GM12875 (cell line): ENCODE results near the gene PKD1.
A peak's percentile ranks its signal among the peaks of the same experiment; 100 is the strongest.

Experiments used
- H3K4me3 ChIP-seq: one replicate; pipeline ENCODE4 v1.5.1; 2011; ENCODE audit warnings: low read depth, low read length, control low read depth
- TF ChIP-seq, protein P1 (sequence below): IDR thresholded peaks from 2 replicates; pipeline ENCODE4 v1.5.1; 2011; ENCODE audit warnings: low read depth, mild to moderate bottlenecking, control low read depth, inconsistent platforms, low read length, moderate library complexity, borderline replicate concordance; ENCODE audit not compliant: insufficient read depth

Gene PKD1

GRCh38 chr16:2150418-2151187 is 14.9 kb upstream of the PKD1 start:
- no peak overlapping the region for H3K4me3 ChIP-seq
- TF ChIP-seq, protein P1, sequence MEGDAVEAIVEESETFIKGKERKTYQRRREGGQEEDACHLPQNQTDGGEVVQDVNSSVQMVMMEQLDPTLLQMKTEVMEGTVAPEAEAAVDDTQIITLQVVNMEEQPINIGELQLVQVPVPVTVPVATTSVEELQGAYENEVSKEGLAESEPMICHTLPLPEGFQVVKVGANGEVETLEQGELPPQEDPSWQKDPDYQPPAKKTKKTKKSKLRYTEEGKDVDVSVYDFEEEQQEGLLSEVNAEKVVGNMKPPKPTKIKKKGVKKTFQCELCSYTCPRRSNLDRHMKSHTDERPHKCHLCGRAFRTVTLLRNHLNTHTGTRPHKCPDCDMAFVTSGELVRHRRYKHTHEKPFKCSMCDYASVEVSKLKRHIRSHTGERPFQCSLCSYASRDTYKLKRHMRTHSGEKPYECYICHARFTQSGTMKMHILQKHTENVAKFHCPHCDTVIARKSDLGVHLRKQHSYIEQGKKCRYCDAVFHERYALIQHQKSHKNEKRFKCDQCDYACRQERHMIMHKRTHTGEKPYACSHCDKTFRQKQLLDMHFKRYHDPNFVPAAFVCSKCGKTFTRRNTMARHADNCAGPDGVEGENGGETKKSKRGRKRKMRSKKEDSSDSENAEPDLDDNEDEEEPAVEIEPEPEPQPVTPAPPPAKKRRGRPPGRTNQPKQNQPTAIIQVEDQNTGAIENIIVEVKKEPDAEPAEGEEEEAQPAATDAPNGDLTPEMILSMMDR = no peak

DNA sequence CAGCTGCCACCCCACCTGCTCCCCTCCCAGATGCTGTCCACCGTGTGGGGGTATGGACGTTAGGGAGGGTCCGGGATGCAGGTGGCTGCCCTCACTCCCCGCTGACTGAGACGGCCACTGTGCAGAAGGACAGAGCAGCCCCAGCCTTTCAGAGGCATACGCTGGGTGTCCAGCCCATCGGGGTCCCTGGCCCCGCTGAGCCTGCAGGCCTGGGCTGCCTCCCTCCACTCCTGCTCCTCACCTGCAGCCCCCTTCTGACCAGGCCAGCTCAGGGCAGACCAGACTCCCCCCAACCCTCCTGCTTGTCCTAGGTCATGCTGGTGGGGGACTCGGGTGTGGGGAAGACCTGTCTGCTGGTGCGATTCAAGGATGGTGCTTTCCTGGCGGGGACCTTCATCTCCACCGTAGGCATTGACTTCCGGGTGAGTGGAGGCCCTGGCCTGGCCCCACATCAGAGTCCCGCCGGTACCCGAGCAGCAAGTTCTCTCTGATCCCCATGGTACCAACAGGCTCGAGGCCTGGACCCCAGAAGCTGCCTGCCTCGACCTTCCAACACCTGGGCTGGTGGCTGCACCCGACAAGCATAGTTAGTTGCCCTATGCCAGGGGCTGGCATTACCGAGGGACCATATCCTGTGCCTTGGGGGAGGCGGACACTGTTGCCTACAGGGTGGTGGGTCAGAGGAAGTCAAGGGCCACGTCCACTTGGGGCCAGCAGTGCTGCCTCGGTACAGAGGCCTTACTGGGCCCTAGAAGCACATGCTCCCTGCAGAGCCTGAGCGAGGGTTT is 14.1 kb upstream of the PKD1 start:
- TF ChIP-seq, protein P1 = no peak
- H3K4me3 ChIP-seq = no peak overlapping the region

DNA sequence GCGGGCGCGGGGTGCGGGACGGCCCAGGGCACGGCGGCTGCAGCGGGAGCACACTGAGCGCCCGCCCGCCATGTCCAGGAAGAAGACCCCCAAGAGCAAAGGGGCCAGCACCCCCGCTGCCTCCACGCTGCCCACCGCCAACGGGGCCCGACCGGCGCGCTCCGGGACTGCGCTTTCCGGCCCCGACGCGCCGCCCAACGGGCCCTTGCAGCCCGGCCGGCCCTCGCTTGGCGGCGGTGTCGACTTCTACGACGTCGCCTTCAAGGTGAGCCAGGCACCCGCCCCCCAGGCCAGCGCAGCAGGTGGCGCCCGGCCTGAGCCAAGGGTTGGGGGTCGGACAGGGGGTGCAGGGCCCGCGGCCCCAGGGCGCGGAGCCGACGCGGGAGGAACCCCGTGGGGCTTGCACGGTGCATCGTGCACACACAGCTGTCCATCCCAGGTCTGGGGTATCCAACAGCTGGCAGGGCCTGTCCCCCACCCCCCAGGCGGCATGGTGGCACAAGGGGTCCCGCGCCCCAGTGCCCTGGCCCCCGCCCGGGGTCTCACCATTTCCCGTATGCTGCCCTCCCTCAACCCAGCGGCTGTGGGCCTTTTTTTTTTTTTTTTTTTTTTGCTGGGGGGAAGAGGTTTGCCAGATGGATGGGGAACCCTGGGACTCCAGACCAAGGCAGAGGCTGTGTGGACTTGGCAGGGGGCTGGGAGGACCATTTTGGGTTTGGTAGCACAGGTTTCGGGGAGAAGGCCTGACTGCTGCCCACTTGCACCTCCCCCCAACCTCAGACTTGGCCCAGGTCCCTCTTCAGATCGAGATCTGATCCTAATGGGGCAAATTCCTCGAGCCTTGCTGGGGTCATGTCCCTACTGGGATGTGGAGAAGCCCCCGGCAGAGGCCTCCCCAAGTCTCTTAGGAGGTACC is 13.3 kb upstream of the PKD1 start:
- TF ChIP-seq, protein P1 = 0 out of 2 replicates have a peak, but pooled peaks have one; percentile 6
- peak overlapping the region; percentile 24 for H3K4me3 ChIP-seq

DNA sequence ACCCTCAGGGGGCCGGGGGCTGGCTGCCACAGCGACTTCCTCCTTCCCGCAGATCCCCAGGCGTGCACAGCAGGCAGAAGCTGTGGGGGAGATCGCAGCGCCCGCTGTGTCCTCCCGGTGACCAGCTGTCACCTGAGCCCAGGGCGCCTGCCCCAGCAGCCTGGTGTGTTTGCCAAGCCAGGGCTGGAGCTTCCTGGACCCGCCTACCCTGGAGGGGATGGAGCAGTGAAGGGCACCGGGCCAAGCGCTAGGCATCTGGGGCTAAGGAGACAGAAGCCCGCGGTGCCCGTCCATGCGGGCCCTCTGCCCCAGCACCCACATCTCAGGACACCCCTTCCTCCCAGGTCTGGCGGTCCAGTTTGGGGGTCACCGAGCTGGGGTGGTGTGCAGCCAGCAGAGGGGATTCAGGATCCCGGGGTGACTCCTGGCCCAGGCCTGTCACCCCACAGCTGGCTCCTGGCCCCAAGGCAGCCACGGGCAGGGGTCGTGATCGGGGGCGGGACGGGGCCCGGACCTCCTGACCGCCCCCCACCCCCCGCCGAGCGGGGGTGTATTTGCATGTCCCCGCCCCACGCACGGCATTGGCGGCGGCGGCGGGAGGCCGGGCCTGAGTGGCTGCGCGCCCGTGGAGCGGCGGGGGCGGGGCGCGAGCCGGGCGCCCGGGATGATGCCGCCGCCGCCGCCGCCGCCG is 12.4 kb upstream of the PKD1 start, which contains the start of gene RAB26:
Gene RAB26, plus strand, starts transcription at position 645 of the 691 bp plus-strand sequence. CDS start 159 bp downstream, outside the sequence.
- H3K4me3 ChIP-seq = peak within 1 kb of the TSS; percentile 24
- TF ChIP-seq, protein P1 = no peak

- TF ChIP-seq, protein P1 = no peak
- no peak overlapping the region for H3K4me3 ChIP-seq
These were observed 11.7 kb upstream of the PKD1 start for GRCh38 chr16:2147378-2147777.

DNA sequence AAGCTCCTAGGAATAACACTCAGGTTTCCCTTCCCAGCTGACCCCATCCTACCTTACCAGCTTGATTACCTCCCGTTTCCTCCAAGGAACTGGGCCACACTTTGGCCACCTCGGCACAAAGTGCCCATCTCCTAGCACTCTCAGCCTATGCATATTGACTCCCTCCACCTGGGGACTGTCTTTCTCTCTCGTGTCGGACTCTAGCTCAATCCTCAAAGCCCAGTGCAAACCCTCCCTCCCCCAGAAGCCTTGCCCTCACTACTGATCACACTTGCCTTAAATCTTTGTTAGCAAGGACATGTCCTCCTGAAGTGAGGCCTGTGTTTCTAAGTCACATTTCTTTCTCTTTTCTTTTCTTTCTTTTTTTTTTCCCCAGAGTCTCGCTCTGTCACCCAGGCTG is 10.1 kb upstream of the PKD1 start:
- no peak overlapping the region for H3K4me3 ChIP-seq
- TF ChIP-seq, protein P1 = no peak
